Spleen (tissue), 11 donors: ENCODE results near the gene DDX4. TPM values are rescaled to one million over a fixed set of nuclear protein-coding genes. Genes with fewer than 3 reads are reported as not detected.

Source experiments
- DNase-seq: peaks from one replicate; pipeline ENCODE4 v3.0.0-alpha.2; 2020
- H3K27ac ChIP-seq, 8 donors: fragments of 200-600 bp; sonication (generic) in 7 of 8; 1 replicate in 4 of 8; 2 replicates in 4 of 8; pipeline versions ENCODE4 v1.5.0 to v1.8.0; 2016 to 2021; ENCODE audit warnings: inconsistent platforms in 4 of 8, mild to moderate bottlenecking in 4 of 8, moderate library complexity in 1 of 8
- H3K27me3 ChIP-seq, 7 donors: fragments of 200-600 bp; sonication (generic) in 6 of 7; replicated peaks in 1 of 7; 1 replicate in 4 of 7; 2 replicates in 3 of 7; pipeline versions ENCODE4 v1.5.0 to v1.8.0; 2016 to 2021; ENCODE audit warnings: inconsistent platforms in 3 of 7, mild to moderate bottlenecking in 1 of 7
- H3K36me3 ChIP-seq, 6 donors: fragments of 200-600 bp; sonication (generic) in 5 of 6; 1 replicate in 4 of 6; 2 replicates in 2 of 6; pipeline versions ENCODE4 v1.5.0 to v1.8.0; 2016 to 2021; ENCODE audit warnings: inconsistent platforms in 2 of 6
- H3K4me1 ChIP-seq, 6 donors: fragments of 200-600 bp; sonication (generic) in 5 of 6; 1 replicate in 3 of 6; 2 replicates in 3 of 6; pipeline versions ENCODE4 v1.5.0 to v1.8.0; 2016 to 2021; ENCODE audit warnings: inconsistent platforms in 3 of 6
- H3K4me3 ChIP-seq, 8 donors: fragments of 200-600 bp; sonication (generic) in 7 of 8; 1 replicate in 4 of 8; 2 replicates in 4 of 8; pipeline versions ENCODE4 v1.5.0 to v1.8.0; 2016 to 2021; ENCODE audit warnings: inconsistent platforms in 4 of 8, mild to moderate bottlenecking in 4 of 8, moderate library complexity in 2 of 8
- H3K9me3 ChIP-seq, 8 donors: fragments of 200-600 bp; sonication (generic) in 7 of 8; 1 replicate in 4 of 8; 2 replicates in 4 of 8; pipeline versions ENCODE4 v1.5.0 to v1.8.0; 2016 to 2021; ENCODE audit warnings: inconsistent platforms in 4 of 8
- POLR2A ChIP-seq, 3 donors: fragments of 450-650 bp; IDR thresholded peaks; one replicate each; pipeline ENCODE4 v1.5.1; 2017; ENCODE audit warnings: antibody characterized with exemption in 3 of 3, mild to moderate bottlenecking in 1 of 3
- POLR2AphosphoS5 ChIP-seq, 3 donors: sonication (generic); formaldehyde crosslinking; IDR thresholded peaks; one replicate each; pipeline ENCODE4 v1.5.1; 2017; ENCODE audit warnings: antibody characterized with exemption in 3 of 3
- WGBS, 5 donors: extraction: QIAGEN DNeasy Blood & Tissue Kit in 3 of 5; methylation state at CpG; one replicate each; pipeline versions ENCODE4 v1.1.5 to v1.1.7; 2013 to 2018; 5-methylcytosine and 5-hydroxymethylcytosine counted together
- intact Hi-C: fragments of 100-400 bp; cut with DNase I; formaldehyde crosslinking; loops from one replicate; pipeline ENCODE4 v1.15.0; 2023; ENCODE audit warnings: low total_unique reads
- polyA plus RNA-seq, 3 donors: library from polyadenylated mRNA; stranded (reverse); fragments of 200-250 nt; gene quantifications; one replicate each; pipeline ENCODE4 v1.2.1, GENCODE V29; 2013
- total RNA-seq, 7 donors: library from RNA; depleted of rRNA in 3 of 7; stranded (reverse); fragments of >200 nt in 3 of 7; fragmentation: NEBNext Ultra II Directional in 4 of 7; extraction: Animal tissue kit (Norgen Biotek cat#: 25700) in 4 of 7; gene quantifications; one replicate each; pipeline versions ENCODE4 v1.1.0 to v1.2.1, GENCODE V29; 2016 to 2021
- TF ChIP-seq, protein P1 (sequence below), 11 experiments: fragments of 200-600 bp in 7 of 11; fragments of 450-650 bp in 4 of 11; sonication (generic) in 4 of 11; IDR thresholded peaks in 8 of 11; conservative IDR thresholded peaks in 3 of 11; 1 replicate in 7 of 11; 2 replicates in 4 of 11; pipeline versions ENCODE4 v1.4.0 to v1.8.0; 2016 to 2021; ENCODE audit warnings: antibody characterized with exemption in 11 of 11, inconsistent platforms in 4 of 11, mild to moderate bottlenecking in 1 of 11
- donor health status: healthy with polysubstance abuse.
- donor health status: DM: no; HTN: no; CAD: no; lungs with moderate emphysema.
- donor health status: DM: no; HTN: no; CAD: no.
- donor health status: Bipolar disorder and iron deficiency.
- donor health status: healthy.
- donor health status: DM: no; HTN: no; CAD: no.
- donor health status: DM: yes; HTN: yes; CAD: no.

DDX4 gene
- total and polyA plus RNA-seq, 10 donors: 0.07 to 0.30 TPM; not detected in 8

GRCh38 chr5:55724281-55724680 is 13.6 kb upstream of the DDX4 start:
- Histone ChIP-seq H3K4me1 (no peaks in the 10 kb centered on the region), H3K36me3 (no peaks in the 10 kb centered on the region), H3K27ac (no peak overlapping the region), H3K27me3 (no peaks in the 10 kb centered on the region), H3K4me3 (no peak overlapping the region), H3K9me3 (no peaks in the 10 kb centered on the region)
- TF ChIP-seq POLR2AphosphoS5 (IDR thresholded peaks at IDR 0.05) (no peak), POLR2A (IDR thresholded peaks at IDR 0.05) (no peak)
- TF ChIP-seq, protein P1, sequence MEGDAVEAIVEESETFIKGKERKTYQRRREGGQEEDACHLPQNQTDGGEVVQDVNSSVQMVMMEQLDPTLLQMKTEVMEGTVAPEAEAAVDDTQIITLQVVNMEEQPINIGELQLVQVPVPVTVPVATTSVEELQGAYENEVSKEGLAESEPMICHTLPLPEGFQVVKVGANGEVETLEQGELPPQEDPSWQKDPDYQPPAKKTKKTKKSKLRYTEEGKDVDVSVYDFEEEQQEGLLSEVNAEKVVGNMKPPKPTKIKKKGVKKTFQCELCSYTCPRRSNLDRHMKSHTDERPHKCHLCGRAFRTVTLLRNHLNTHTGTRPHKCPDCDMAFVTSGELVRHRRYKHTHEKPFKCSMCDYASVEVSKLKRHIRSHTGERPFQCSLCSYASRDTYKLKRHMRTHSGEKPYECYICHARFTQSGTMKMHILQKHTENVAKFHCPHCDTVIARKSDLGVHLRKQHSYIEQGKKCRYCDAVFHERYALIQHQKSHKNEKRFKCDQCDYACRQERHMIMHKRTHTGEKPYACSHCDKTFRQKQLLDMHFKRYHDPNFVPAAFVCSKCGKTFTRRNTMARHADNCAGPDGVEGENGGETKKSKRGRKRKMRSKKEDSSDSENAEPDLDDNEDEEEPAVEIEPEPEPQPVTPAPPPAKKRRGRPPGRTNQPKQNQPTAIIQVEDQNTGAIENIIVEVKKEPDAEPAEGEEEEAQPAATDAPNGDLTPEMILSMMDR (IDR thresholded peaks at IDR 0.05 in 8 of 11, conservative IDR thresholded peaks at IDR 0.05 in 3 of 11): no peak
- intact Hi-C loops: no loop called here
- 57 to 84% (median 75%) methylated on average over 4 of the region's 4 CpGs for WGBS, 5 donors
- no peak for DNase-seq

- Histone ChIP-seq H3K4me3 (no peak overlapping the region), H3K9me3 (no peaks in the 10 kb centered on the region), H3K27me3 (no peaks in the 10 kb centered on the region), H3K27ac (no peak overlapping the region), H3K4me1 (no peaks in the 10 kb centered on the region), H3K36me3 (no peaks in the 10 kb centered on the region)
- no peak for TF ChIP-seq POLR2A (IDR thresholded peaks at IDR 0.05)
- no peak for TF ChIP-seq POLR2AphosphoS5 (IDR thresholded peaks at IDR 0.05)
- TF ChIP-seq, protein P1 (IDR thresholded peaks at IDR 0.05 in 8 of 11, conservative IDR thresholded peaks at IDR 0.05 in 3 of 11): no peak
- intact Hi-C loops: no loop called here
- no peak for DNase-seq
- 83 to 93% (median 90%) methylated on average over 3 of the region's 3 CpGs for WGBS, 5 donors
Measured at GRCh38 chr5:55731848-55732247, 6.0 kb upstream of the DDX4 start.

- intact Hi-C loops: no loop called here
- Histone ChIP-seq H3K9me3 (no peaks in the 10 kb centered on the region), H3K4me3 (no peak overlapping the region), H3K27me3 (no peaks in the 10 kb centered on the region), H3K27ac (no peak overlapping the region), H3K36me3 (no peaks in the 10 kb centered on the region), H3K4me1 (no peaks in the 10 kb centered on the region)
- TF ChIP-seq, protein P1 (IDR thresholded peaks at IDR 0.05 in 8 of 11, conservative IDR thresholded peaks at IDR 0.05 in 3 of 11): no peak
- no peak for TF ChIP-seq POLR2A (IDR thresholded peaks at IDR 0.05)
- no peak for TF ChIP-seq POLR2AphosphoS5 (IDR thresholded peaks at IDR 0.05)
- DNase-seq: no peak
Measured at GRCh38 chr5:55732585-55732984, 5.3 kb upstream of the DDX4 start.

- DNase-seq: no peak
- WGBS, 5 donors: 37 to 100% (median 96%) methylated on average over 1 of the region's 1 CpG
Measured at GRCh38 chr5:55734658-55735057, 3.2 kb upstream of the DDX4 start.

More at GRCh38 chr5:55734658-55735057, 3.2 kb upstream of the DDX4 start:
- Histone ChIP-seq H3K27me3 (no peaks in the 10 kb centered on the region), H3K4me1 (no peaks in the 10 kb centered on the region), H3K4me3 (no peak overlapping the region), H3K36me3 (no peaks in the 10 kb centered on the region), H3K27ac (no peak overlapping the region), H3K9me3 (no peaks in the 10 kb centered on the region)
- TF ChIP-seq POLR2AphosphoS5 (IDR thresholded peaks at IDR 0.05) (no peak), POLR2A (IDR thresholded peaks at IDR 0.05) (no peak)
- TF ChIP-seq, protein P1 (IDR thresholded peaks at IDR 0.05 in 8 of 11, conservative IDR thresholded peaks at IDR 0.05 in 3 of 11): no peak
- intact Hi-C loops: no loop called here
